Peyer's patch (tissue), 4 donors: ENCODE measurements around the gene STK39. TPM values are rescaled to one million over a fixed set of nuclear protein-coding genes. Genes with fewer than 3 reads are reported as not detected.

Experiments used
- DNase-seq, 3 donors: peaks; one replicate each; pipeline ENCODE4 v3.0.0-alpha.2; 2017 to 2019
- H3K27ac ChIP-seq, 4 donors: fragments of 200-600 bp; sonication (generic); one replicate each; pipeline ENCODE4 v1.5.1; 2016 to 2019
- H3K27me3 ChIP-seq, 2 donors: fragments of 200-600 bp; sonication (generic); one replicate each; pipeline ENCODE4 v1.5.1; 2019
- H3K36me3 ChIP-seq, 3 donors: fragments of 200-600 bp; sonication (generic); one replicate each; pipeline ENCODE4 v1.5.1; 2016 to 2019
- H3K4me1 ChIP-seq, 4 donors: fragments of 200-600 bp; sonication (generic); one replicate each; pipeline ENCODE4 v1.5.1; 2016 to 2019
- H3K4me3 ChIP-seq, 4 donors: fragments of 200-600 bp; sonication (generic); 1 replicate in 3 of 4; 2 replicates in 1 of 4; pipeline ENCODE4 v1.5.1; 2016 to 2019; ENCODE audit warnings: mild to moderate bottlenecking in 1 of 4
- H3K9me3 ChIP-seq, 4 donors: fragments of 200-600 bp; sonication (generic); one replicate each; pipeline ENCODE4 v1.5.1; 2016 to 2019; ENCODE audit warnings: mild to moderate bottlenecking in 1 of 4
- CTCF ChIP-seq, 6 experiments: fragments of 450-650 bp in 4 of 6; fragments of 200-600 bp in 2 of 6; sonication (generic) in 1 of 6; IDR thresholded peaks; one replicate each; pipeline ENCODE4 v1.5.1; 2017 to 2019; ENCODE audit warnings: antibody characterized with exemption in 6 of 6, mild to moderate bottlenecking in 3 of 6, moderate library complexity in 1 of 6
- POLR2A ChIP-seq, 2 donors: fragments of 450-650 bp; IDR thresholded peaks; one replicate each; pipeline ENCODE4 v1.5.1; 2017; ENCODE audit warnings: antibody characterized with exemption in 2 of 2, mild to moderate bottlenecking in 2 of 2, moderate library complexity in 2 of 2
- total RNA-seq, 4 donors: library from RNA; depleted of rRNA; stranded (reverse); fragments of >200 nt; gene quantifications; one replicate each; pipeline ENCODE4 v1.1.0, GENCODE V29; 2016

Gene STK39
- total RNA-seq, 4 donors from 2014 or later, result 39.6 to 55.9 (median 51.0) TPM

GRCh38 chr2:167961536-167962048, 285.8 kb downstream of the STK39 start:
- peaks cover 0 to 16% (median 0%) of the 10 kb centered on the region in 3 donors for H3K36me3 ChIP-seq
- no peaks in the 10 kb centered on the region for H3K27me3 ChIP-seq
- no peaks in the 10 kb centered on the region for H3K9me3 ChIP-seq
- no peaks in the 10 kb centered on the region for H3K4me1 ChIP-seq
- no peak overlapping the region for H3K27ac ChIP-seq
- no peak for DNase-seq
- TF ChIP-seq CTCF (IDR thresholded peaks at IDR 0.05), result no peak
- TF ChIP-seq POLR2A (IDR thresholded peaks at IDR 0.05), result no peak
- H3K4me3 ChIP-seq, result no peak overlapping the region

GRCh38 chr2:167960089-167960747, 287.2 kb downstream of the STK39 start:
- TF ChIP-seq CTCF (IDR thresholded peaks at IDR 0.05) (no peak), POLR2A (IDR thresholded peaks at IDR 0.05) (no peak)
- H3K27ac ChIP-seq, result no peak overlapping the region
- H3K36me3 ChIP-seq, result peaks cover 0 to 16% (median 0%) of the 10 kb centered on the region in 3 donors
- no peaks in the 10 kb centered on the region for H3K27me3 ChIP-seq
- H3K9me3 ChIP-seq, result no peaks in the 10 kb centered on the region
- DNase-seq, result no peak
- H3K4me1 ChIP-seq, result no peaks in the 10 kb centered on the region
- no peak overlapping the region for H3K4me3 ChIP-seq

GRCh38 chr2:167957662-167958061, 289.7 kb downstream of the STK39 start:
- no peaks in the 10 kb centered on the region for H3K27me3 ChIP-seq
- H3K36me3 ChIP-seq, result peaks cover 0 to 6% (median 0%) of the 10 kb centered on the region in 3 donors
- H3K27ac ChIP-seq, result no peak overlapping the region
- no peaks in the 10 kb centered on the region for H3K9me3 ChIP-seq
- H3K4me1 ChIP-seq, result no peaks in the 10 kb centered on the region
- no peak for DNase-seq
- no peak overlapping the region for H3K4me3 ChIP-seq
- TF ChIP-seq POLR2A (IDR thresholded peaks at IDR 0.05), result no peak
- no peak for TF ChIP-seq CTCF (IDR thresholded peaks at IDR 0.05)

GRCh38 chr2:167955264-167955906, 292.0 kb downstream of the STK39 start:
- no peaks in the 10 kb centered on the region for H3K9me3 ChIP-seq
- H3K27me3 ChIP-seq, result no peaks in the 10 kb centered on the region
- DNase-seq, result no peak
- H3K4me3 ChIP-seq, result no peak overlapping the region
- no peaks in the 10 kb centered on the region for H3K4me1 ChIP-seq
- no peak overlapping the region for H3K27ac ChIP-seq
- H3K36me3 ChIP-seq, result peaks cover 0 to 6% (median 0%) of the 10 kb centered on the region in 3 donors
- TF ChIP-seq CTCF (IDR thresholded peaks at IDR 0.05) (no peak), POLR2A (IDR thresholded peaks at IDR 0.05) (no peak)

GRCh38 chr2:167954495-167954894, 292.9 kb downstream of the STK39 start:
- Histone ChIP-seq H3K27ac (no peak overlapping the region), H3K4me1 (no peaks in the 10 kb centered on the region), H3K9me3 (no peaks in the 10 kb centered on the region), H3K4me3 (no peak overlapping the region), H3K36me3 (peaks cover 0 to under 1% (median 0%) of the 10 kb centered on the region in 3 donors), H3K27me3 (no peaks in the 10 kb centered on the region)
- DNase-seq, result no peak
- TF ChIP-seq POLR2A (IDR thresholded peaks at IDR 0.05) (no peak), CTCF (IDR thresholded peaks at IDR 0.05) (no peak)
